Trophoblast cell (in vitro differentiated cells and primary cell): ENCODE results near the gene GRIA4.
"Not testable (repeated sequence)": the region's sequence is repeated elsewhere in the genome, so short reads cannot be mapped to it uniquely, and the experiment has no call there.

ENCODE experiments used
- DNase-seq, 2 donors: peaks; one replicate each; pipeline ENCODE4 v3.0.0-alpha.2; 2016
- H2AFZ ChIP-seq: 2 replicates; pipeline ENCODE4 v1.6.1; 2013; ENCODE audit warnings: low read length, moderate library complexity, mild to moderate bottlenecking; ENCODE audit not compliant: insufficient read depth, poor library complexity
- H2AK5ac ChIP-seq: 2 replicates; pipeline ENCODE4 v1.6.1; 2013; ENCODE audit warnings: mild to moderate bottlenecking, low read length
- H2BK120ac ChIP-seq: 2 replicates; pipeline ENCODE4 v1.6.1; 2013; ENCODE audit warnings: low read length, mild to moderate bottlenecking, moderate library complexity; ENCODE audit not compliant: insufficient read depth, poor library complexity
- H2BK12ac ChIP-seq: 2 replicates; pipeline ENCODE4 v1.6.1; 2013; ENCODE audit warnings: mild to moderate bottlenecking, low read length, moderate library complexity
- H2BK5ac ChIP-seq: 2 replicates; pipeline ENCODE4 v1.6.1; 2013; ENCODE audit warnings: low read length, low read depth, moderate library complexity, mild to moderate bottlenecking; ENCODE audit not compliant: poor library complexity
- H3K14ac ChIP-seq: 2 replicates; pipeline ENCODE4 v1.6.1; 2013; ENCODE audit warnings: mild to moderate bottlenecking, low read length
- H3K18ac ChIP-seq: 2 replicates; pipeline ENCODE4 v1.6.1; 2013; ENCODE audit warnings: mild to moderate bottlenecking, low read length
- H3K23ac ChIP-seq: 2 replicates; pipeline ENCODE4 v1.6.1; 2013; ENCODE audit warnings: low read length
- H3K27ac ChIP-seq: 2 replicates; pipeline ENCODE4 v1.5.1; 2013; ENCODE audit warnings: low read depth, mild to moderate bottlenecking, inconsistent platforms, low read length, moderate library complexity
- H3K27me3 ChIP-seq: 2 replicates; pipeline ENCODE4 v1.6.1; 2013; ENCODE audit warnings: inconsistent platforms, mild to moderate bottlenecking, low read length, moderate library complexity; ENCODE audit not compliant: insufficient read depth
- H3K36me3 ChIP-seq, 2 experiments: 1 replicate in 1 of 2; 2 replicates in 1 of 2; pipeline ENCODE4 v1.6.1; 2013; ENCODE audit warnings: low read length in 2 of 2, mild to moderate bottlenecking in 2 of 2, moderate library complexity in 1 of 2; ENCODE audit not compliant: insufficient read depth in 2 of 2, control insufficient read depth in 1 of 2
- H3K4ac ChIP-seq: 2 replicates; pipeline ENCODE4 v1.6.1; 2013; ENCODE audit warnings: low read depth, mild to moderate bottlenecking, low read length, moderate library complexity
- H3K4me1 ChIP-seq, 2 experiments: 1 replicate in 1 of 2; 2 replicates in 1 of 2; pipeline ENCODE4 v1.6.1; 2013; ENCODE audit warnings: low read length in 2 of 2, mild to moderate bottlenecking in 2 of 2, moderate library complexity in 1 of 2; ENCODE audit not compliant: insufficient read depth in 2 of 2, control insufficient read depth in 1 of 2
- H3K4me2 ChIP-seq: 2 replicates; pipeline ENCODE4 v1.6.1; 2013; ENCODE audit warnings: inconsistent platforms, mild to moderate bottlenecking, low read length, moderate library complexity
- H3K4me3 ChIP-seq: 2 replicates; pipeline ENCODE4 v1.5.1; 2013; ENCODE audit warnings: mild to moderate bottlenecking, low read depth, low read length, inconsistent platforms
- H3K79me1 ChIP-seq: one replicate; pipeline ENCODE4 v1.6.1; 2013; ENCODE audit warnings: low read length
- H3K79me2 ChIP-seq: 2 replicates; pipeline ENCODE4 v1.6.1; 2013; ENCODE audit warnings: low read length, mild to moderate bottlenecking; ENCODE audit not compliant: control insufficient read depth, insufficient read depth, poor library complexity
- H3K9ac ChIP-seq: 2 replicates; pipeline ENCODE4 v1.6.1; 2013; ENCODE audit warnings: mild to moderate bottlenecking, low read length
- H3K9me3 ChIP-seq: 2 replicates; pipeline ENCODE4 v1.6.1; 2013; ENCODE audit warnings: low read depth, mild to moderate bottlenecking, control low read depth, inconsistent platforms, low read length; ENCODE audit not compliant: insufficient read depth
- H4K12ac ChIP-seq: 2 replicates; pipeline ENCODE4 v1.6.1; 2013; ENCODE audit warnings: low read depth, mild to moderate bottlenecking, low read length, moderate library complexity
- H4K8ac ChIP-seq: 2 replicates; pipeline ENCODE4 v1.6.1; 2013; ENCODE audit warnings: low read depth, mild to moderate bottlenecking, low read length, moderate library complexity
- H4K91ac ChIP-seq: one replicate; pipeline ENCODE4 v1.6.1; 2013; ENCODE audit warnings: low read depth, mild to moderate bottlenecking, low read length, moderate library complexity
- WGBS: extraction: QIAGEN DNeasy Blood & Tissue Kit; methylation state at CpG from one replicate; pipeline ENCODE4 v1.1.7; 2013; ENCODE audit warnings: missing lambda C conversion rate; ENCODE audit not compliant: insufficient read length, insufficient coverage; ENCODE audit errors: extremely low coverage; 5-methylcytosine and 5-hydroxymethylcytosine counted together

Gene GRIA4

DNA sequence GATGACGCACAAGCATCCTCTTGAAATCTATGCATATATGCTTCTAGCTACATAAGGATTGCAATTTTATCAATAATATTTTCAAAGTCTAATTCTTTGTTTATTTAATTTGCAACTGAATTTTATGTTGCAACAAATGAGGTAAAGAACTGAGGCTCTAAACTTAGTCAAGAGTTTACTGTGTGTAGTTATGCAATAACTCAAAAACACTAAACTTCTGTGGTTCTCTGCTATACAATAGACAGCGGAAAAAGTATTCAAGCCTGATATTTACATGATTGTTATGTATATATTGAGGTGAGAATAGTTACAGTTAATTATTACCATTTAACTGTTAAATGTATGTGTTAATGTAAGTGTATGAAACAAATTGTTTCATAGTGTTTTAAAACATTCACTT lies 379.3 kb downstream of the GRIA4 start:
- Histone ChIP-seq H3K4ac (no peak overlapping the region), H3K79me1 (no peaks in the 10 kb centered on the region), H2BK12ac (no peak overlapping the region), H3K14ac (no peak overlapping the region), H2BK5ac (no peak overlapping the region), H4K91ac (no peak overlapping the region), H2AK5ac (no peak overlapping the region), H3K4me1 (no peaks in the 10 kb centered on the region), H4K12ac (no peak overlapping the region), H2AFZ (no peak overlapping the region), H3K27me3 (no peaks in the 10 kb centered on the region), H3K4me2 (no peak overlapping the region), H4K8ac (no peak overlapping the region), H3K18ac (no peak overlapping the region), H3K23ac (no peak overlapping the region), H2BK120ac (no peak overlapping the region), H3K9ac (no peak overlapping the region), H3K27ac (no peak overlapping the region), H3K36me3 (no peaks in the 10 kb centered on the region), H3K9me3 (no peaks in the 10 kb centered on the region), H3K4me3 (no peak overlapping the region), H3K79me2 (no peaks in the 10 kb centered on the region)
- DNase-seq, result no peak
- WGBS, result no CpG with 5 or more reads among the region's 2 CpGs

DNA sequence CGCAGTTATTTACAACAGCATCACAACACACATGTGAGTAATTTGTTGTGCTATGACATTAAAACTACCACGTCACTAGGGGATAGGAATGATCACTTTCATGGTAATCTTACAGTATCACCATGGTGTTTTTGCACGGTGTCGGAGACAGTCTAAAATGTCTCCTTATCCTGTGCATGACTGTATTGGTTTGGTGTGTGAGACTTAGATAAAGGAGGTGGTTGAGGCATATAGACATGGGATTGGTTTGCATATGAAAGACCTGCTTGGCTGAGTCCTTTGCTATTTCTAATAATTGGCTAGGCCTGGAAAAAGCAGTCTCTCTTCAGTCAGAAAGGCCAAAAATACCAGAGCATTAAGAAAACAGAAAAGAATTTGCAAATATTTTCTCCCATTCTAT lies 382.0 kb downstream of the GRIA4 start:
- Histone ChIP-seq H3K9me3 (no peaks in the 10 kb centered on the region), H3K23ac (no peak overlapping the region), H3K79me2 (no peaks in the 10 kb centered on the region), H3K4ac (no peak overlapping the region), H4K12ac (no peak overlapping the region), H3K4me3 (no peak overlapping the region), H3K27me3 (no peaks in the 10 kb centered on the region), H3K4me1 (no peaks in the 10 kb centered on the region), H3K27ac (no peak overlapping the region), H3K14ac (no peak overlapping the region), H2BK12ac (no peak overlapping the region), H3K9ac (no peak overlapping the region), H2BK120ac (no peak overlapping the region), H3K36me3 (peaks cover 2 to 5% of the 10 kb centered on the region in 2 experiments), H3K4me2 (no peak overlapping the region), H2AK5ac (no peak overlapping the region), H2BK5ac (no peak overlapping the region), H2AFZ (no peak overlapping the region), H3K79me1 (no peaks in the 10 kb centered on the region), H4K8ac (no peak overlapping the region), H4K91ac (no peak overlapping the region), H3K18ac (no peak overlapping the region)
- WGBS, result no CpG with 5 or more reads among the region's 4 CpGs
- DNase-seq, result no peak

DNA sequence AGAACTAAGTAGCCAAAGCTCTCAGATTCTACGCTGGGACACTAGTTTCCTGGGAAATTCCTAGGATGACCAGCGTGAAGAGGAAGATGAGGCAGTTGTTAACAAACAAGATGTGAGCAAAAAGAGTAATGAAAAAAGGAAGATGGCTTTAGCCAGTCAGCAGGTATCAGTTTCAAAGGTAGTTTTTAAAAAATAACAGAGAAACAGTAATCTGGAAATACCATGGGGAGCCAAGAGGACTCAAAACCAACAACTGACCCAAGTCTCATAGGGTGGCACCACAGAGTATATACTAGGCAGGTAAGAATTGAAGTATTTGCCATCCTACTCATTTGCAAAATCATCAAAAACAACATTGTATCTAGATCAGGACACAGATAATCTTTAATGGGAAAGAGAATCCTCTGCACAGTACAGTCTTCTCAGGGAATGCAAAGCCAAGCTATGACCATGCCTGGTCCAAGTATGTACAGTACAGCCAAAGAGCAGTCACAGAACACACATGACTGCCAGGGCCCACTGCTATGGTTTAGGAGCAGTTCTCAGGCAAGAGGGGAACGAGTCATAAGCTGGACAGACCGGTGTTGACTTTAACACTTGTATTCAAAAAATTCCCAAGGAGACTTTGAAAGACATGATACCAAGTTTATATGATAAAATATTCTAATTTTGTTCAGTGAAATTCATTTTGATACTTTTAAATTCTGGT lies 391.6 kb downstream of the GRIA4 start:
- no peak for DNase-seq
- no CpG with 5 or more reads among the region's 4 CpGs for WGBS
- peaks cover 3 to 9% of the 10 kb centered on the region in 2 experiments for H3K36me3 ChIP-seq
- no peak overlapping the region for H2BK5ac ChIP-seq
- H3K4me3 ChIP-seq, result no peak overlapping the region
- H3K14ac ChIP-seq, result no peak overlapping the region
- no peak overlapping the region for H4K12ac ChIP-seq
- H3K4me1 ChIP-seq, result no peaks in the 10 kb centered on the region
- H2AK5ac ChIP-seq, result no peak overlapping the region
- H3K23ac ChIP-seq, result no peak overlapping the region
- no peak overlapping the region for H3K9ac ChIP-seq
- no peak overlapping the region for H3K4ac ChIP-seq
- H4K8ac ChIP-seq, result no peak overlapping the region
- no peaks in the 10 kb centered on the region for H3K79me1 ChIP-seq
- no peak overlapping the region for H3K18ac ChIP-seq
- H3K79me2 ChIP-seq, result no peaks in the 10 kb centered on the region
- H3K27me3 ChIP-seq, result no peaks in the 10 kb centered on the region
- no peaks in the 10 kb centered on the region for H3K9me3 ChIP-seq
- no peak overlapping the region for H4K91ac ChIP-seq
- H3K27ac ChIP-seq, result no peak overlapping the region
- H2AFZ ChIP-seq, result no peak overlapping the region
- no peak overlapping the region for H2BK120ac ChIP-seq
- no peak overlapping the region for H3K4me2 ChIP-seq
- H2BK12ac ChIP-seq, result no peak overlapping the region

DNA sequence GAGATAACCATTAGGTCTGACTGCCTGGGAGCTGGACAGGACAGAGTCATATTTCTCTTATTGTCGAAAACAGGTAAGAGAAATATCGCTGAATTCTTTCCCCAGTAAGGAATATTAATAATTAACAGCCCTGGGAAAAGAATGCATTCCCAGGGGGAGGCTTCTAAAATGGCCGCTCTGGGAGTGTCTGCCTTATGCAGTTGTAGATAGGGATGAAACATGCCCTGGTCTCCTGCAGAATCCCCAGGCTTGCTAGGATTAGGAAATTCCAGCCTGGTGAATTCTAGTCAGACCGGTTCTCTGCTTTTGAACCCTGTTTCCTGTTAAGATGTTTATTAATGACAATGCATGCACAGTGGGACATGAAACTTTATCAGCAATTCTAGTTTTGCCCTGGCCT lies 393.2 kb downstream of the GRIA4 start:
- H3K27ac ChIP-seq, H4K8ac ChIP-seq, H3K14ac ChIP-seq, H3K18ac ChIP-seq, H2AK5ac ChIP-seq, H3K4ac ChIP-seq, H4K12ac ChIP-seq, H3K79me1 ChIP-seq, H2BK12ac ChIP-seq, H2BK120ac ChIP-seq, H4K91ac ChIP-seq, H3K4me3 ChIP-seq, H2AFZ ChIP-seq, H3K23ac ChIP-seq, H3K27me3 ChIP-seq, H3K9me3 ChIP-seq, H3K4me1 ChIP-seq, H3K79me2 ChIP-seq, DNase-seq, H2BK5ac ChIP-seq, H3K9ac ChIP-seq, H3K4me2 ChIP-seq: not testable (repeated sequence)
- peaks cover 7 to 12% of the 10 kb centered on the region in 2 experiments for H3K36me3 ChIP-seq
- WGBS, result no CpG with 5 or more reads among the region's 4 CpGs
